SKM-1 treated with dmso at 0.1 percent for 144 hours (cell line): ENCODE data around the gene C14orf93.
"Not testable (repeated sequence)": the region's sequence is repeated elsewhere in the genome, so short reads cannot be mapped to it uniquely, and the experiment has no call there.

Source experiments
- DNase-seq: peaks from one replicate; lab custom pipeline; 2025; ENCODE audit not compliant: unreplicated experiment; lab: John Stamatoyannopoulos, UW

Gene C14orf93

GRCh38 chr14:23021434-23021833, 11.5 kb upstream of the C14orf93 start:
- DNase-seq, result no peak

GRCh38 chr14:23020143-23021128, 10.5 kb upstream of the C14orf93 start:
- no peak for DNase-seq

- no peak for DNase-seq
Observed at GRCh38 chr14:23018107-23018506, 8.2 kb upstream of the C14orf93 start.

GRCh38 chr14:23017091-23017490, 7.1 kb upstream of the C14orf93 start:
- DNase-seq, result no peak

DNA sequence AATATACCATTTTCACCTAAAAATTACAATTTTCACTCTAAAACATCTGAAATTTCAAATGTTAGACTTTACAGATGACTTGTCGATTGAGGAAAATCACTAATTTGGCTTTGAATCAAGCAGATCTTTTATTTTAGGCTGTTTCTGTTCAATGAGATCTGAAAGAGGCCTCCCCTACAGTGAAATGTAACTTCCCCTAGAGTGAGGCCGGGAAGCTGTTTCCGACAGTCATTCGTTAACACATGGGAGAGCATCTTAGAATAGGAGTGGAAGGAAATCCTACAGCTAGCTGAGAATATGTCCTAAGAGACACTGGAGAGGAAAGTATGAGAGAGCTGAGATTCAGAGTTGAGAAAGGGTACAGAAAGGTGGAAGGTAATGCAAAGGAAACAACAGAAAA, 5.7 kb upstream of the C14orf93 start:
- no peak for DNase-seq

- DNase-seq, result not testable (repeated sequence)
Observed at GRCh38 chr14:23013749-23014054, 3.8 kb upstream of the C14orf93 start.

DNA sequence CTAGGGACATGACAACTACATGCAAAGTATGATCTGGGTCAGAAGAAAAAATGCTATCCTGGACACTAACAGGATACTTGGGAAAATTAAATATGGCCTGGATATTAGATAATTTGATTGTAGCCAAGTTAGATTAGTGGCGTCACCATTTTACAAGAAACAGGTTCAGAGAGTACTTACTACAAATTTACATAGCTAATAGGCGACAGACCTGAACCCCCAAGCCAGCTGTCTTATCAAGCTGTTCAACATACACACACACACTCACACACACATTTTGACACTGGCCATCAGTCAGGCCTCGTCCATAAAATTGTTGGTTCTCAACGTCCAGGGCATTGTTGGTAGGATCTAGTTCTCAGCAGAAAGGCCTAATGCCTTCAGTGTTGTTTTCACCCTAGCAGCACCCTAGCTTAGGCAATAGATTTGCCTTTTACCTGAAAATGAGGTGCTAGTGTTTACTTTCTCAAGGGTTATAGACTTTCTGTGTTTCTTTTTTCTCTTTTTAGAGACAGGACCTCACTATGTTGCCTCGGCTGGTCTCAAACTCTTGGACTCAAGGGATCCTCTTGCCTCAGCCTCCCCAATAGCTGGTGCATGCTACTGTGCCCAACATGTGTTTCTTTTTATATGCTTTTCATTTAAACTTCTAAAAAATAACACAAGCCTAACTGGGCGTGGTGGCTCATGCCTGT, 3.3 kb upstream of the C14orf93 start:
- DNase-seq, result no peak

GRCh38 chr14:23009483-23009938, 432 bp downstream of the C14orf93 start:
- DNase-seq, result no peak

- DNase-seq, result no peak
Observed at GRCh38 chr14:23008831-23009230, 1.1 kb downstream of the C14orf93 start.

DNA sequence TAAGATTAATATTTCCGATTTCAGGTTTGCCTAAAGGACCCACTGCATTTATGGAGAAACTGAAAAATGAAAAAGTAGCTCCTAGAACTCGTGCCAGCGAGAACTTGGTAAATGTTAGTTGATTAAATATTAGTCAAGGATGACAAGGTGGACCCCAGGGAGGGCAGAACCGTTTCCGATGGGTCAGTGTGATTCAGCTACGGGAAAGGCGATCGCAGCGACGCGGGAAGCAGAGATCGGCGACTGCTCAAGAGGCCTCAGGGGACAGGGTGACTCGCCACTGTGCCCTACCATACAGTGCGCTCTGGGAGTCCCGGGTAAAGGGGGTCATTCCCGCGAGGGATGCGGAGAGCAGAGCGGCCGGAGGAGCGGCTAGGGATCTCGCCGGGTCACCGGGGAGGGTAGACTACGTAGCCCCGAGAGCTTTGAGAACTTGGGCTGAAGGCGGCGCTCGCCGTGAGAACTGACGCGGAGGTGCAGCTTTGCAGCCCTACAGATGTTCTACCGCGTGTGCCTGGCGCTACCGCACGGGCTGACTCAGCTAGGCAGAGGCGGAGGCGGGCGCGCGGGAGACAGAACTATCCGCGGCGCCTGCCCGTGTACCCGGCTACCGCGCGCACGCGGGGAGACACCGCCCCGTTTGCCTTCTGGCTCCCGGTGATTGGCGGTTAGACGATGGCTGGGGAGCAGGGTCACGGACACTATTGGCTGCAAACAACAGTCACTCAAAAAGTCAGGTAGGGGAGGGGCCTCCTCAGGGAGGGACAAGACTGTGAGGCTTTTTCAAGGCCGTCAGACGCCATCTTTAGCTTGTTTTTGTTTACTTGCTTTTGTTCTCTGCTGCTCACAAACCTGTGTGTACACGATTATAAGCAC, 3.2 kb downstream of the C14orf93 start:
- DNase-seq, result peak; percentile 90

GRCh38 chr14:23006188-23006534, 3.8 kb downstream of the C14orf93 start:
- no peak for DNase-seq

- no peak for DNase-seq
Observed at GRCh38 chr14:23005451-23006187, 4.3 kb downstream of the C14orf93 start.

DNA sequence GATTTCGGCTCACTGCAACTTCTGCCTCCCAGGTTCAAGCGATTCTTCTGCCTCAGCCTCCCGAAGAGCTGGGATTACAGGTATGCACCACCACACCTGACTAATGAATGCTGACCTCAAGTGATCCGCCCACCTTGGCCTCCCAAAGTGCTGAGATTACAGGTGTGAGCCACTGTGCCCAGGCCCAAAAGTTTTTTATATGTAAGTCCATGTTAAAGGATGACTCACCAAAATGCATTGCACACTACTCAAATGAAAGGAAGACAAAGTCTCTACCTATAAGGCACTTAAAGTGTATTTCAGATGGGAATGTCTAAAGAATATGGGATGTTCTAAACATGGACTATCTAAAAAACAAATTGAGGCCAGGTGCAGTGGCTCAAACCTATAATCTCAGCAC, 5.7 kb downstream of the C14orf93 start:
- DNase-seq, result not testable (repeated sequence)

- DNase-seq, result no peak
Observed at GRCh38 chr14:23002592-23002991, 7.4 kb downstream of the C14orf93 start.

DNA sequence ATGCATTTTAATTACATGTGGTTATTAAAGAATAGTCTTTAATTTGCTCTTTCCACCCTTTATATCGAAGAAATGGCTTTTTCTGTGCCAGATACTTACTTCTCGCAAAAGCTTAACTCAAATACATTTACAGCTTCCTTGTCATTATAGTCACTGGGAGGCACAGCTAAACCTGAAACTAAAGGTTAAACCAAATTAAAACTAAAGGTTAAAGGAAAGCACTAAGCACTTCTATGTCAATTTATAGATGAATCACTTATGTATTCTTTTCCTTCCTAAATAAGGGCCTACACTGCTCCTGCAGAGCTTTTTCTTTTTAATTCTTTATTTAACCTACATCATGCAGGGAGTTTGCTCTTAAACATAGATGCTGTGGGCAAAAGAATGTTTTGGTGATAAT, 9.1 kb downstream of the C14orf93 start:
- no peak for DNase-seq

DNA sequence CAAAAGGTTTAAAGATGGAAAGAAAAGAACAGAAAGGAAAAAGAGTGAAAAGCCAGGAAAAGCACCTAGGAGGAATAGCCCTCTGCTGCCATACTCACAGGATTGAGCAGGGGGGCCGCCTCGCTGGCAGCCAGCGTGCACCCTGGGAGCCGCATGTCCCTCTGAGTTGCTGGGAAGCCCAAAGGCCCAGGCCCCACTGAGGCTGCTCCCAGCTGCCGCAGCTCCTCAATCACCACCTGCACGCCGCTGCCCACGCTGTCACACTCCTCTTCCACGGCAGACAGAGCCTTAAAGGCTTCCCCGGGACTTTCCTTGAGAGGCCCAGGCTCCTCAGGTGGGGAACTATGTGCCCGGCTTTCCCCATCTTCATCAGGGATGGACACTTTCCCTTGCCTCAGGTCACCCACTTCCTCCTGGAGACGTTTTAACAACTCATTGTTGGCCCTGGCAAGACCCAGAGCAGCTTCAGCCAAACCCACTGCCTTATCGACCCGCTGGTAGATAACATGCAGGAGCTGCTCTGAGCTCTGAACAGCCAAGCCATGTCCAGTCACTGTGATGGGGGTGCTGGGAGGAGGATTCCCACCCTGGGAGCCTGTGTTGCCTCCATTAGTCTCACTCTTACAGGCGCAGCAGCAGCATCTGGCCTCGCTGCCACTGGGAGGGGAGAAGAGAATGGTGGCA, 11.5 kb downstream of the C14orf93 start:
- no peak for DNase-seq

DNA sequence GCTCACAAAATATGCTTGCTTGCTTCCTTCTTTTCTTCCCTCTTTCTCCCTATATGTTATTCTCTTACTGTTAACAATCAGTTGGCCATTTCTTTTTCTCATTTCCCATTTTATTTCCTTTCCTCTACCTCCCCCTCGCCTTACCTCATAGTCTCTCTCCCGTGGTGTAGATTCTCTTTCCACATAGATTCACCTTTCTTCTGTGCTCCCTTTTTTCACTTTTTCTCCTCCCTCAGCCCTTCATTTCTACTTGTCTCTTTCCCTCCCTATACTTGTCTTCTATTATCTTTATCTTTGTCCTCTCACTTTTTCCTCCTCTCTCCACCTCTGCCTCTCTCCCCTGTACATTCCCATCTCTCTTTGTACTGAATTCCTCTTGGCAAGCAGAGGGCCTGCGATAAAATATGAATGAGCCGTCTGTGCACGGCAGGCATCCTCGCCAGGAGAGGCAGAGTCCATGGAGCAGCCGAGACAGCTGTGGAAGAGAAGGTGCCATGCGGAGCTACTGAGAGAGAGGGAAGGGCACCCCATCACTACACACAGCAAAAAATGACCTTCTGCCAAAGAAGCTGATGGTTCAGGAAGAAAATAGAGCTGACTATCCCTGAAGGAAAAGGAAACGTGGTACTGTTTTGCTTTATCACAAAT, 12.1 kb downstream of the C14orf93 start:
- DNase-seq, result no peak

DNA sequence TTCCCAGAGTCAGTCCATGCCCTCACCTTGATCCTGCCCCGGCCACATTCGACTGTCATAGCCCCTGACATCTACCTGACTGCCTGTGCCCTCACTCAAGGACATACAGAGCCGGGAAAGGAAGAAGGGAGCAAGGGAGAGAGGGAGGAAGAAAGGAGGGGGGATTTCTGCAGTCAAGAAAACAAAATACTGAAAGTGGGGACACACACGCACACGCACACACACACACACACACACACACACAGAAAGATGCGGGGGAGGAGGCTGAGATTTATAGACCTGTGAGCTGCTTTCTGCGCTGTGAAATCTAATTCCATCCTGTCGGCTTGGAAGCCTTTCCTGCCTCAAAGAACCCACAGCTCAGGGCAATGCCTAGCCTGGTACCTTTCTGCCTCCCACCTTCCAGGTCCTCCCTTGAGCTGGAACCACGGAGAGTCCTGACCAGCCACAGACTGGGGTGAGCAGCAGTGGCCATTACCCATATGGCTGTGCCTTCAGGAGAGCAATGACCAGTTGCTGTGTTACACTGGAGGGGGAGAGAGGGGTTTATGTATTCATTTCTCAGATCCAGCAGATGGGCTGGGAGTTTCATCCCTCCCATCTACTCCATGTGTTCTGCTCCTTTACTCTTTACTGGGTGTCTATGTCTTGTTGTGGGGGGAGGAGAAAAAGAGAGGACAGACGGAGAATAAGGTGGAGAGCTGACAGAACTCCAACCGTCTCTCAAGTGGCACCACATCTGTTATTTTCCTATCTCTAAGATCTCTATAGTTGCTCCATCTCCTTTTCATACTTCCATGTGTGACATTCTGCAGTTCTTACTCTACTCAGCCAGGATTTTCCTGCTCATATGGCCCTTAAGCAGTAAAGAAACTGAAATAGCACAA, 12.9 kb downstream of the C14orf93 start:
- no peak for DNase-seq
